H9 (cell line): ENCODE data around the gene ENOSF1. TPM values are rescaled to one million over a fixed set of nuclear protein-coding genes. Genes with fewer than 3 reads are reported as not detected.

ENCODE experiments used
- DNase-seq: peaks from one replicate; pipeline ENCODE4 v3.0.0-alpha.2; 2017
- H2AFZ ChIP-seq: one replicate; pipeline ENCODE4 v1.6.1; 2013; ENCODE audit warnings: mild to moderate bottlenecking, low read length, control low read depth, moderate library complexity
- H2AK5ac ChIP-seq: 2 replicates; pipeline ENCODE4 v1.6.1; 2013; ENCODE audit warnings: low read length, control low read depth, mixed read lengths; ENCODE audit not compliant: insufficient read length
- H2BK120ac ChIP-seq: one replicate; pipeline ENCODE4 v1.6.1; 2013; ENCODE audit warnings: low read depth, mild to moderate bottlenecking, low read length, control low read depth, inconsistent platforms; ENCODE audit not compliant: poor library complexity, severe bottlenecking
- H2BK12ac ChIP-seq: 2 replicates; pipeline ENCODE4 v1.6.1; 2013; ENCODE audit warnings: low read length, control low read depth, mixed read lengths, low read depth; ENCODE audit not compliant: insufficient read length
- H2BK15ac ChIP-seq: 2 replicates; pipeline ENCODE4 v1.6.1; 2013; ENCODE audit warnings: low read depth, low read length, control low read depth
- H2BK20ac ChIP-seq: one replicate; pipeline ENCODE4 v1.6.1; 2013; ENCODE audit warnings: low read depth, mild to moderate bottlenecking, low read length, control low read depth, inconsistent platforms; ENCODE audit not compliant: poor library complexity, severe bottlenecking
- H2BK5ac ChIP-seq: 2 replicates; pipeline ENCODE4 v1.6.1; 2013; ENCODE audit warnings: low read length, control low read depth, mixed read lengths; ENCODE audit not compliant: insufficient read length
- H3K14ac ChIP-seq: 2 replicates; pipeline ENCODE4 v1.6.1; 2013; ENCODE audit warnings: low read length, control low read depth; ENCODE audit not compliant: insufficient read depth
- H3K18ac ChIP-seq: 2 replicates; pipeline ENCODE4 v1.6.1; 2013; ENCODE audit warnings: low read depth, mild to moderate bottlenecking, mixed read lengths, low read length, control low read depth; ENCODE audit not compliant: insufficient read length
- H3K23ac ChIP-seq: 2 replicates; pipeline ENCODE4 v1.6.1; 2013; ENCODE audit warnings: low read length, control low read depth, mixed read lengths, low read depth; ENCODE audit not compliant: insufficient read length
- H3K23me2 ChIP-seq: 2 replicates; pipeline ENCODE4 v1.6.1; 2013; ENCODE audit warnings: low read depth, mild to moderate bottlenecking, mixed read lengths, low read length, control low read depth; ENCODE audit not compliant: insufficient read length, poor library complexity, severe bottlenecking
- H3K27ac ChIP-seq: 2 replicates; pipeline ENCODE4 v1.5.1; 2013; ENCODE audit warnings: low read length, control low read depth, mixed read lengths, low read depth; ENCODE audit not compliant: insufficient read length
- H3K27me3 ChIP-seq: 2 replicates; pipeline ENCODE4 v1.6.1; 2013; ENCODE audit warnings: low read length, control low read depth, inconsistent platforms; ENCODE audit not compliant: insufficient read depth
- H3K4ac ChIP-seq: 2 replicates; pipeline ENCODE4 v1.6.1; 2013; ENCODE audit warnings: low read depth, mild to moderate bottlenecking, control low read depth, inconsistent platforms, low read length, moderate library complexity
- H3K4me1 ChIP-seq: 2 replicates; pipeline ENCODE4 v1.6.1; 2013; ENCODE audit warnings: low read length, control low read depth, inconsistent platforms; ENCODE audit not compliant: insufficient read depth
- H3K4me2 ChIP-seq: 2 replicates; pipeline ENCODE4 v1.6.1; 2013; ENCODE audit warnings: low read length, control low read depth, mixed read lengths; ENCODE audit not compliant: insufficient read length, insufficient read depth
- H3K56ac ChIP-seq: 2 replicates; pipeline ENCODE4 v1.6.1; 2013; ENCODE audit warnings: low read depth, mild to moderate bottlenecking, mixed read lengths, low read length, control low read depth; ENCODE audit not compliant: insufficient read length
- H3K79me1 ChIP-seq: 2 replicates; pipeline ENCODE4 v1.6.1; 2013; ENCODE audit warnings: low read depth, mild to moderate bottlenecking, moderate library complexity, low read length, control low read depth, inconsistent platforms; ENCODE audit not compliant: insufficient read depth, poor library complexity, severe bottlenecking
- H3K79me2 ChIP-seq: 2 replicates; pipeline ENCODE4 v1.6.1; 2013; ENCODE audit warnings: low read length, control low read depth, inconsistent platforms; ENCODE audit not compliant: insufficient read depth
- H3K9ac ChIP-seq: 2 replicates; pipeline ENCODE4 v1.6.1; 2013; ENCODE audit warnings: low read length, control low read depth, mixed read lengths; ENCODE audit not compliant: insufficient read length; ENCODE audit errors: extremely low read depth
- H3K9me3 ChIP-seq: one replicate; pipeline ENCODE4 v1.6.1; 2013; ENCODE audit warnings: low read depth, low read length, inconsistent platforms; ENCODE audit not compliant: control insufficient read depth
- H3T11ph ChIP-seq: one replicate; pipeline ENCODE4 v1.6.1; 2013; ENCODE audit warnings: mild to moderate bottlenecking, low read length, control low read depth, inconsistent platforms
- H4K20me1 ChIP-seq: one replicate; pipeline ENCODE4 v1.6.1; 2013; ENCODE audit not compliant: control insufficient read depth, insufficient read length, insufficient read depth
- H4K5ac ChIP-seq: 2 replicates; pipeline ENCODE4 v1.6.1; 2013; ENCODE audit warnings: low read depth, mild to moderate bottlenecking, mixed read lengths, low read length, control low read depth; ENCODE audit not compliant: insufficient read length
- H4K8ac ChIP-seq: replicated peaks from 2 replicates; pipeline ENCODE4 v1.6.1; 2013; ENCODE audit warnings: low read length, control low read depth, mixed read lengths, low read depth; ENCODE audit not compliant: insufficient read length
- H4K91ac ChIP-seq: 2 replicates; pipeline ENCODE4 v1.6.1; 2013; ENCODE audit warnings: low read depth, mild to moderate bottlenecking, moderate library complexity, mixed read lengths, low read length, control low read depth; ENCODE audit not compliant: insufficient read length
- H3K27ac Mint-ChIP-seq, 3 experiments: 2 replicates in 2 of 3; 3 replicates in 1 of 3; pipeline ENCODE4 v1.8.0; 2020 to 2021; ENCODE audit warnings: mixed read lengths in 3 of 3, mild to moderate bottlenecking in 1 of 3, moderate library complexity in 1 of 3
- H3K27me3 Mint-ChIP-seq: 2 replicates; pipeline ENCODE4 v1.8.0; 2021; ENCODE audit warnings: low read depth, mild to moderate bottlenecking, moderate library complexity, mixed read lengths
- H3K36me3 Mint-ChIP-seq, 3 experiments: 2 replicates in 2 of 3; 3 replicates in 1 of 3; pipeline ENCODE4 v1.8.0; 2020 to 2021; ENCODE audit warnings: low read depth in 3 of 3, mixed read lengths in 3 of 3; ENCODE audit not compliant: insufficient read depth in 1 of 3
- H3K4me1 Mint-ChIP-seq, 2 experiments: 2 replicates each; pipeline ENCODE4 v1.8.0; 2020; ENCODE audit warnings: mixed read lengths in 2 of 2
- H3K4me3 Mint-ChIP-seq, 2 experiments: 2 replicates in 1 of 2; 3 replicates in 1 of 2; pipeline ENCODE4 v1.8.0; 2020 to 2021; ENCODE audit warnings: mild to moderate bottlenecking in 2 of 2, mixed read lengths in 2 of 2, moderate library complexity in 1 of 2
- H3K9me3 Mint-ChIP-seq, 2 experiments: 2 replicates in 1 of 2; 3 replicates in 1 of 2; pipeline ENCODE4 v1.8.0; 2020; ENCODE audit warnings: mild to moderate bottlenecking in 2 of 2, mixed read lengths in 2 of 2, moderate library complexity in 1 of 2
- CTCF ChIP-seq: fragments of 200-600 bp; sonication (generic); conservative IDR thresholded peaks from 3 replicates; pipeline ENCODE4 v1.8.0; 2021; ENCODE audit warnings: antibody characterized with exemption, mild to moderate bottlenecking
- WGBS: extraction: QIAGEN DNeasy Blood & Tissue Kit; methylation state at CpG from one replicate; pipeline ENCODE4 v1.1.7; 2013; ENCODE audit warnings: missing lambda C conversion rate, low lambda C conversion rate, mixed read lengths; ENCODE audit not compliant: insufficient read length; ENCODE audit errors: extremely low coverage; 5-methylcytosine and 5-hydroxymethylcytosine counted together
- total RNA-seq: library from RNA; stranded (reverse); gene quantifications from 2 replicates; pipeline ENCODE4 v1.2.1, GENCODE V29; 2021

The ENOSF1 gene
- total RNA-seq, 1 experiment from 2014 or later = 40.3 TPM

- no peaks in the 10 kb centered on the region for H3K79me2 ChIP-seq
- H2BK20ac ChIP-seq = no peak overlapping the region
- TF ChIP-seq CTCF = no peak
- H3K27me3 ChIP-seq = no peaks in the 10 kb centered on the region
- no peak overlapping the region for H3K9ac ChIP-seq
- H3K14ac ChIP-seq = no peak overlapping the region
- H3K27ac Mint-ChIP-seq = no peak overlapping the region
- no peak overlapping the region for H2BK15ac ChIP-seq
- H2BK120ac ChIP-seq = no peak overlapping the region
- H3K23ac ChIP-seq = no peak overlapping the region
- no peak overlapping the region for H2AFZ ChIP-seq
- H2BK5ac ChIP-seq = no peak overlapping the region
- H3K36me3 Mint-ChIP-seq = peaks cover 24 to 86% (median 63%) of the 10 kb centered on the region in 3 experiments; a peak in 6 of 7 replicates
- no peak overlapping the region for H3K27ac ChIP-seq
- H3K4me3 Mint-ChIP-seq = no peak overlapping the region
- H3K23me2 ChIP-seq = no peaks in the 10 kb centered on the region
- no peak overlapping the region for H2BK12ac ChIP-seq
- no peak overlapping the region for H3K56ac ChIP-seq
- H4K20me1 ChIP-seq = no peaks in the 10 kb centered on the region
- H4K5ac ChIP-seq = no peak overlapping the region
- H3K9me3 Mint-ChIP-seq = no peaks in the 10 kb centered on the region
- no peak overlapping the region for H2AK5ac ChIP-seq
- no peak overlapping the region for H3K4ac ChIP-seq
- H3K27me3 Mint-ChIP-seq = no peaks in the 10 kb centered on the region
- no peak overlapping the region for H3K4me2 ChIP-seq
- no peak overlapping the region for H3K18ac ChIP-seq
- no peak for DNase-seq
- H3T11ph ChIP-seq = no peak overlapping the region
- H3K9me3 ChIP-seq = no peaks in the 10 kb centered on the region
- no peak overlapping the region for H4K91ac ChIP-seq
- no peaks in the 10 kb centered on the region for H3K79me1 ChIP-seq
- H4K8ac ChIP-seq = no peak overlapping the region
- H3K4me1 ChIP-seq = no peaks in the 10 kb centered on the region
- H3K4me1 Mint-ChIP-seq = no peaks in the 10 kb centered on the region
- no CpG with 5 or more reads among the region's 3 CpGs for WGBS
Observed at GRCh38 chr18:673317-673716, 39.1 kb downstream of the ENOSF1 start.
